ENCODE measurements around the gene ODAD4.

DNA sequence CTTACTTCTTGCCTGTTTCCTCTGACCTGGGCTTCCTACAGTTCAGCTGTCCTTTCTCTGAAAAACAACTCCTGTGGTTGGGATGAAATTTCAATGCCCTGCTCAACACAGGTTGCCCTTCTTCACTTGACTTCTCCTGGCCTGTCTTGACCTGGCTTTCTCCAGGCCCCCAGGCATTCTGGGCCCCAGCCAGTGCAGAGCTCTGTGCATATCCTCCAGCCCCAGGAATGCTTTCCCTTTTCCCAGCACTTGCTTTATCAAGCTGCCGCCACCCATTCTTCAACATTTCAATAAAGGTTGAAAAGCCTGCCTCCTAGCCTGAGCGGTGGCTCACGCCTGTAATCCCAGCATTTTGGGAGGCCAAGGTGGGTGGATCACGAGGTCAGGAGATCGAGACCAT is 10.8 kb downstream of the ODAD4 start:
- TF ChIP-seq POLR2A (IDR thresholded peaks at IDR 0.05) = no peak
- TF ChIP-seq, protein P1, sequence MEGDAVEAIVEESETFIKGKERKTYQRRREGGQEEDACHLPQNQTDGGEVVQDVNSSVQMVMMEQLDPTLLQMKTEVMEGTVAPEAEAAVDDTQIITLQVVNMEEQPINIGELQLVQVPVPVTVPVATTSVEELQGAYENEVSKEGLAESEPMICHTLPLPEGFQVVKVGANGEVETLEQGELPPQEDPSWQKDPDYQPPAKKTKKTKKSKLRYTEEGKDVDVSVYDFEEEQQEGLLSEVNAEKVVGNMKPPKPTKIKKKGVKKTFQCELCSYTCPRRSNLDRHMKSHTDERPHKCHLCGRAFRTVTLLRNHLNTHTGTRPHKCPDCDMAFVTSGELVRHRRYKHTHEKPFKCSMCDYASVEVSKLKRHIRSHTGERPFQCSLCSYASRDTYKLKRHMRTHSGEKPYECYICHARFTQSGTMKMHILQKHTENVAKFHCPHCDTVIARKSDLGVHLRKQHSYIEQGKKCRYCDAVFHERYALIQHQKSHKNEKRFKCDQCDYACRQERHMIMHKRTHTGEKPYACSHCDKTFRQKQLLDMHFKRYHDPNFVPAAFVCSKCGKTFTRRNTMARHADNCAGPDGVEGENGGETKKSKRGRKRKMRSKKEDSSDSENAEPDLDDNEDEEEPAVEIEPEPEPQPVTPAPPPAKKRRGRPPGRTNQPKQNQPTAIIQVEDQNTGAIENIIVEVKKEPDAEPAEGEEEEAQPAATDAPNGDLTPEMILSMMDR (IDR thresholded peaks at IDR 0.05) = no peak
